Spleen (tissue), 7 donors: ENCODE results near the gene TEX13B.

Experiments
- CTCF ChIP-seq, 11 experiments: fragments of 200-600 bp in 7 of 11; fragments of 450-650 bp in 4 of 11; sonication (generic) in 4 of 11; IDR thresholded peaks in 8 of 11; conservative IDR thresholded peaks in 3 of 11; 1 replicate in 7 of 11; 2 replicates in 4 of 11; pipeline versions ENCODE4 v1.4.0 to v1.8.0; 2016 to 2021; ENCODE audit warnings: antibody characterized with exemption in 11 of 11, inconsistent platforms in 4 of 11, mild to moderate bottlenecking in 1 of 11
- POLR2A ChIP-seq, 3 donors: fragments of 450-650 bp; IDR thresholded peaks; one replicate each; pipeline ENCODE4 v1.5.1; 2017; ENCODE audit warnings: antibody characterized with exemption in 3 of 3, mild to moderate bottlenecking in 1 of 3
- donor health status: DM: no; HTN: no; CAD: no; lungs with moderate emphysema.
- donor health status: DM: no; HTN: no; CAD: no.
- donor health status: DM: no; HTN: no; CAD: no.

GRCh38 chrX:107970073-107970472 is 12.1 kb downstream of the TEX13B start:
- TF ChIP-seq CTCF (IDR thresholded peaks at IDR 0.05 in 8 of 11, conservative IDR thresholded peaks at IDR 0.05 in 3 of 11), result no peak
- TF ChIP-seq POLR2A (IDR thresholded peaks at IDR 0.05), result no peak
